H7 (cell line): ENCODE data around the gene IFT122. TPM values are rescaled to one million over a fixed set of nuclear protein-coding genes. Genes with fewer than 3 reads are reported as not detected.
"Not testable (repeated sequence)": the region's sequence is repeated elsewhere in the genome, so short reads cannot be mapped to it uniquely, and the experiment has no call there.

Experiments used
- DNase-seq: peaks from one replicate; pipeline ENCODE4 v3.0.0; 2012
- H3K27me3 ChIP-seq: 2 replicates; pipeline ENCODE4 v1.6.0; 2011; ENCODE audit warnings: mild to moderate bottlenecking, low read length; ENCODE audit not compliant: control insufficient read depth, insufficient read depth
- H3K36me3 ChIP-seq: replicated peaks from 2 replicates; pipeline ENCODE4 v1.5.1; 2011; ENCODE audit warnings: low read length; ENCODE audit not compliant: control insufficient read depth, insufficient read depth
- H3K4me3 ChIP-seq: 2 replicates; pipeline ENCODE4 v1.5.1; 2011; ENCODE audit warnings: low read depth, mild to moderate bottlenecking, control low read depth, low read length, moderate library complexity; ENCODE audit not compliant: insufficient read depth
- total RNA-seq: library from RNA; depleted of rRNA; stranded (reverse); fragments of >200 nt; shearing (Covaris generic); gene quantifications from 2 replicates; pipeline ENCODE4 v1.2.3, GENCODE V29; 2014; rRNA removed

The IFT122 gene, protein sequence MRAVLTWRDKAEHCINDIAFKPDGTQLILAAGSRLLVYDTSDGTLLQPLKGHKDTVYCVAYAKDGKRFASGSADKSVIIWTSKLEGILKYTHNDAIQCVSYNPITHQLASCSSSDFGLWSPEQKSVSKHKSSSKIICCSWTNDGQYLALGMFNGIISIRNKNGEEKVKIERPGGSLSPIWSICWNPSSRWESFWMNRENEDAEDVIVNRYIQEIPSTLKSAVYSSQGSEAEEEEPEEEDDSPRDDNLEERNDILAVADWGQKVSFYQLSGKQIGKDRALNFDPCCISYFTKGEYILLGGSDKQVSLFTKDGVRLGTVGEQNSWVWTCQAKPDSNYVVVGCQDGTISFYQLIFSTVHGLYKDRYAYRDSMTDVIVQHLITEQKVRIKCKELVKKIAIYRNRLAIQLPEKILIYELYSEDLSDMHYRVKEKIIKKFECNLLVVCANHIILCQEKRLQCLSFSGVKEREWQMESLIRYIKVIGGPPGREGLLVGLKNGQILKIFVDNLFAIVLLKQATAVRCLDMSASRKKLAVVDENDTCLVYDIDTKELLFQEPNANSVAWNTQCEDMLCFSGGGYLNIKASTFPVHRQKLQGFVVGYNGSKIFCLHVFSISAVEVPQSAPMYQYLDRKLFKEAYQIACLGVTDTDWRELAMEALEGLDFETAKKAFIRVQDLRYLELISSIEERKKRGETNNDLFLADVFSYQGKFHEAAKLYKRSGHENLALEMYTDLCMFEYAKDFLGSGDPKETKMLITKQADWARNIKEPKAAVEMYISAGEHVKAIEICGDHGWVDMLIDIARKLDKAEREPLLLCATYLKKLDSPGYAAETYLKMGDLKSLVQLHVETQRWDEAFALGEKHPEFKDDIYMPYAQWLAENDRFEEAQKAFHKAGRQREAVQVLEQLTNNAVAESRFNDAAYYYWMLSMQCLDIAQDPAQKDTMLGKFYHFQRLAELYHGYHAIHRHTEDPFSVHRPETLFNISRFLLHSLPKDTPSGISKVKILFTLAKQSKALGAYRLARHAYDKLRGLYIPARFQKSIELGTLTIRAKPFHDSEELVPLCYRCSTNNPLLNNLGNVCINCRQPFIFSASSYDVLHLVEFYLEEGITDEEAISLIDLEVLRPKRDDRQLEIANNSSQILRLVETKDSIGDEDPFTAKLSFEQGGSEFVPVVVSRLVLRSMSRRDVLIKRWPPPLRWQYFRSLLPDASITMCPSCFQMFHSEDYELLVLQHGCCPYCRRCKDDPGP
- 15.0 and 22.0 TPM in 2 replicates for total RNA-seq

- DNase-seq, result peak; percentile 98
- peak within 1 kb of the TSS; percentile 74 for H3K4me3 ChIP-seq
- no peaks in the 10 kb centered on the region for H3K27me3 ChIP-seq
- H3K36me3 ChIP-seq, result peaks cover 15% of the 10 kb centered on the region
These were observed at the start of gene IFT122, which contains the start of gene MBD4 for GRCh38 chr3:129439817-129440617. Gene IFT122, plus strand, starts transcription at chr3:129440224. Its CDS starts 107 bp downstream, at chr3:129440331. Gene MBD4, minus strand, starts transcription at chr3:129439948. Its CDS starts 115 bp downstream, at chr3:129439833.

GRCh38 chr3:129391583-129391982, 48.4 kb upstream of the IFT122 start:
- not testable (repeated sequence) for H3K27me3 ChIP-seq, H3K36me3 ChIP-seq, DNase-seq, H3K4me3 ChIP-seq

- not testable (repeated sequence) for DNase-seq, H3K4me3 ChIP-seq, H3K36me3 ChIP-seq, H3K27me3 ChIP-seq
These were observed 47.7 kb upstream of the IFT122 start for GRCh38 chr3:129392106-129392887.

GRCh38 chr3:129393271-129393670, 46.8 kb upstream of the IFT122 start:
- Histone ChIP-seq H3K4me3 (no peak overlapping the region), H3K27me3 (no peaks in the 10 kb centered on the region), H3K36me3 (peaks cover 8% of the 10 kb centered on the region)
- no peak for DNase-seq

- DNase-seq, H3K27me3 ChIP-seq, H3K36me3 ChIP-seq, H3K4me3 ChIP-seq: not testable (repeated sequence)
These were observed 46.1 kb upstream of the IFT122 start for GRCh38 chr3:129393760-129394564.

GRCh38 chr3:129398803-129399144, 41.2 kb upstream of the IFT122 start:
- no peak for DNase-seq
- H3K27me3 ChIP-seq, result no peaks in the 10 kb centered on the region
- peaks cover 1% of the 10 kb centered on the region; the same call in 1 of the 2 replicates for H3K36me3 ChIP-seq
- peak overlapping the region; percentile 53 for H3K4me3 ChIP-seq

- Histone ChIP-seq H3K4me3 (peak overlapping the region; percentile 53), H3K27me3 (no peaks in the 10 kb centered on the region), H3K36me3 (peaks cover 1% of the 10 kb centered on the region; the same call in 1 of the 2 replicates)
- DNase-seq, result peak; percentile 90
These were observed 40.7 kb upstream of the IFT122 start for GRCh38 chr3:129399145-129399894.

DNA sequence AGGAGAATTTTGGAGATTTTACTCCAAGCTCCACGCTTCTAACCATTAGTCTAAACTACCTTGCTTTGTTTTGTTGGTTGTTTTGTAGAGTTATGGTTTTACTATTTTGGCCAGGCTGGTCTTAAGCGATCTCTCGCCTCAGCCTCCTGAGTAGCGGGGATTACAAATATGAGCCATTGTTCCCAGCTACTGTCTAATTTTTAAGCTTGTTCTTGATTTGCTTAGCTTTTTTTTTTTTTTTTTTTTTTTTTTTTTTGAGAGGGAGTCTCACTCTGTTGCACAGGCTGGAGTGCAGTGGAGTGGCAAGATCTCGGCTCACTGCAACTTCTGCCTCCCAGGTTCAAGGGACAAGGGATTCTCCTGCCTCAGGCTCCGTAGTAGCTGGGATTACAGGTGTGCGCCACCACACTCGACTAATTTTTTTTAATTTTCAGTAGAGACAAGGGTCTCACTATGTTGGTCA, 40.1 kb upstream of the IFT122 start:
- H3K36me3 ChIP-seq, result 0 out of 2 replicates have a peak, but pooled peaks cover 1% of the 10 kb centered on the region
- no peak for DNase-seq
- no peak overlapping the region for H3K4me3 ChIP-seq

GRCh38 chr3:129402210-129402609, 37.8 kb upstream of the IFT122 start:
- H3K36me3 ChIP-seq, result no peaks in the 10 kb centered on the region
- H3K4me3 ChIP-seq, result no peak overlapping the region
- DNase-seq, result no peak
- no peaks in the 10 kb centered on the region for H3K27me3 ChIP-seq

More for the DNA sequence above, 40.1 kb upstream of the IFT122 start:
- no peaks in the 10 kb centered on the region for H3K27me3 ChIP-seq

GRCh38 chr3:129402616-129403015, 37.4 kb upstream of the IFT122 start:
- H3K4me3 ChIP-seq, result no peak overlapping the region
- DNase-seq, result no peak
- H3K36me3 ChIP-seq, result no peaks in the 10 kb centered on the region
- no peaks in the 10 kb centered on the region for H3K27me3 ChIP-seq

- no peak for DNase-seq
- Histone ChIP-seq H3K27me3 (no peaks in the 10 kb centered on the region), H3K36me3 (no peaks in the 10 kb centered on the region), H3K4me3 (no peak overlapping the region)
These were observed 36.6 kb upstream of the IFT122 start for GRCh38 chr3:129403450-129403849.

DNA sequence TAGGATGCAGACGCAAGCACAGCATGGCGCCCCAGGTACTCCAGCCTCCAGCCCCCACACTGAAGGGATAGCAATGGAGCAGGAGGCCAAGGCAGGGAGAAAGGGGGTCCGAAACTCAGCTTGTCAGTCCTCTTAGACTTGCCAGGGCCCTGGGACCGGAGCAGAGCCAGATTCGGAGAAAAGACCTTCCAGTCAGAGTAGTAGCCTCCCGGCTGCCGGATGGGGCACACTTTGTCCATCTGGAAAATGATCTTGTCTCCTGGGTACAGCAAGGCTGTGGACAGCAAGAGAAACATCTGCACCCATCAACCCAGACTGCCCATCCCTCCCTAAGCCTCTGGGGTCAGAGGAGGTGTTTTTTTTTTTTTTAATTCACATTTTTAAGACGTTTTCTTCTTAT, 35.9 kb upstream of the IFT122 start:
- no peak overlapping the region for H3K4me3 ChIP-seq
- no peaks in the 10 kb centered on the region for H3K27me3 ChIP-seq
- DNase-seq, result no peak
- no peaks in the 10 kb centered on the region for H3K36me3 ChIP-seq
